IPS-NIHi11 (cell line): ENCODE measurements around the gene ITPR2.
"Not testable (repeated sequence)": the region's sequence is repeated elsewhere in the genome, so short reads cannot be mapped to it uniquely, and the experiment has no call there.

Experiments
- DNase-seq: peaks from one replicate; pipeline ENCODE4 v3.0.0; 2012; ENCODE audit warnings: mixed read lengths, low spot score

The ITPR2 gene

DNA sequence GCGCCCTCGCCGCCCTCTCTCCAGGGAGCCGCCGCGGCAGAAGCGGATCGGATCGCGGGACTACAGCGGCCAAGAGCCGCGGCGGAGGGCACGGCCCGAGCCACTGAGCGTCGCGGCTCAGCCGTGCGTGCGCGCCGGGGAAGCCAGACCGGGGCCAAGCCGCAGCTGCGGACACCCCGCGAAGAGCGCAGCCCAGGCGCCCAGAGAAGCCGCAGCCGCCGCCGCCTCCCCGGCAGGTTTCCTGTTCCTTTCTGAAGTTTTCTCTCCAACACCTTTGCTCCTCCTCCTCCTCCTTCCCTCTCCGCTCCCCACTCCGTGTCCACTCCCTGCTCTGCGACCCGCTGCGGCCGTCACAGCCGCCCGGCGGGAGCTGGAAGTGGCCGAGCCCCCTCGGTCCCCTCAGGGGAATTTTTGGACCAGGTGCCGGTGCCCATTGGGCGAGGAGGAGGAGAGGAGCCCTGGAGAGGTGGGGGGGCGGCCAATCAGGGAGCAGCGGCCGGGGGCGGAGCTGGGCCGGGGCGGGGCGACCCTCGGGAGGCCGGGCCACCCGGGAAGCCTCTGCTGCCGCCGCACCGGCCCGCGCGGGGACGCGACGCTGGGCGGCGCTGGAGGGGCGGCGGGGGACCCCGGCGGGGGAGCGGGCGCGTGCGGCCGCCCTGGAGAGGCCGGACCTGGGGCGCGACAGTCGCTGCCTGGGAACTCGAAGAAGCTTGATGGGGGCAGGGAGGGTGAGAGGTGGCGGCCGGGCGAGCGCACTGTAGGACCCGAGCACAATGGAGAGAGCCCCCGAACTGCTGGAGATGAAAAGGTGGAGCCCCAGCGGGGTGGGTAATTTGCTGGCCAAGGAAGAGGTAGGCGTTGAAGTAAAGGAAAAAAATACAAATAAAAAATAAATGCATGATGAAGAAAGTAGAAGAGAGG lies at the start of gene ITPR2:
ITPR2 (minus strand) TSS at position 373 of the 921 bp plus-strand sequence. CDS start 413 bp downstream, outside the sequence.
- peak; percentile 98 for DNase-seq

GRCh38 chr12:26880625-26881024 lies 47.6 kb upstream of the ITPR2 start:
- no peak for DNase-seq

DNA sequence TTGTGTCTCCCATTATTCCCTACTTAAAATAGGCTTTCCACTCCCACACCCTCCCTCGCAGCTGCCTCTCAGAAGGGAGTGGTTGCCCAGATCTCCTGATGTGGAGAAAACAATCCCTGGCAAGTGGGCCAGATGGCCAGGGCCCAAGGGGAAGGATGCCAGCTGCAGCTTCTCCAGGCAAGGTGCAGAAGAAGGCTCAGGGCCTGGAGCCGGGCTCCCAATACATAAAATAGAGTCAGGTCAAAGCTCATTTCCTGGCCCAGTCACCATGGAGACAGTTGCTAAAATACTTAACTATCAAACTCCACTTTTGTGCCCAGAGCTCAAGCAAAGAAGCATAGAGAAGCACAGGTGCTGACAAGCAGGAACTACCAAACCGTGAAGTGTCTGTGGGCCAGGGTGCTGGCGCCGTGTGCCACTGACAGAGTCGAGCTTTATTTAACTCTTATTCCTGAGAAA lies 45.7 kb upstream of the ITPR2 start:
- peak; percentile 47 for DNase-seq

DNA sequence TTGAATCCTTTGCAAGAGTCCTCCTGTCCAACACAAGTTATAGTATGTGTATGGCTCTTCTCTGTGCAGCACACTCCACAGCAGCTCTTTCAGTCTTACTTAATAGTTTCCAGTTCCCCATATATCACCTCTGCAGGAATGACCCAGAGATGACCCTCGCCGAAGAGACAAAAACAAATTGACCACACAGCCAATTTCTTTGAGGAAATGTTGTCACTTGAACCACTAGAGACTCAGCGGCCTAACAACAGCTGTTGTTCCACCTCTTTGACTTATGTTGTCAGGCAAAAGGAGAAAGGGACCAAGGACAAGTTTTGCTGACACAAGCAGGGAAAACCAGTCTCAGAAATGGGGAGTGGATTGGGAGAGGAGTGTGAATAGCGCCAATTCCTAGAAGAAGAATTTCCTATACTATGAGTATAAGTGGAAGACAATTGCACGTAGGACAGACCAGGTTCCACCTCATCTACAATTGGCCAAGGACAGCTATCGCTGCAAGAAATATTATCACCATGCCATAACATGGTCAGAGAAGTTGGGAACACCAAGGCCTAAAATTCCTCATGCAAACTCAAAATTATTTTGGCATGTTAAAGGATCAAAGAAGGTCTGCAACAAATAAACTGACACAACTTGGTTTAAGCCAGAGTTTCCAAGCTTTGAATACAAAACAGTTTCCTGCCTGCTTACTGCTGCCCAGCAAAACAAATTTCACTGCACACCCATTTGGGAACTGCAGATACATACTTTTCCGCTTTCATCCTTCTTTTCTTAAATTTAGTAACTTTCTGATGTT lies 41.7 kb upstream of the ITPR2 start:
- no peak for DNase-seq

DNA sequence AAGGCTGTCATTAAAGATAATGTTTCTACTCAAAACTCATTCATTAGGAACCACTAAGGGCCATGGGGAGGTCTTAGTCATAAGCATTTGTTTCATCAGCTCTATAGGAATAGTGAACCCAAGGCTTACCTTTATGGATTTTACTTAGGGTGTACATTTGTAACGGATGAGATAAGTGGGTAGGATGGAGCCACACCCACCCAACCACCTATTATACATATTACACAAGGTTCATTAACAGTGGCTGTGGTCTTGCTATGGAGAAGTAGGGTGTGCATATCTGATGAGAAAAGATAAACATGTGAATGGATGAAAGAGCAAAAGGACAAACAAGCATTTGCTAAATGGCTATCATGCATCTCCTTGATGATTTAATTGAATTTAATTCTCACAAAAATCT lies 39.6 kb upstream of the ITPR2 start:
- no peak for DNase-seq

GRCh38 chr12:26871985-26872384 lies 39.0 kb upstream of the ITPR2 start:
- DNase-seq: no peak

- peak; percentile 23 for DNase-seq
Measured at GRCh38 chr12:26870491-26871419, 37.8 kb upstream of the ITPR2 start.

- DNase-seq: peak; percentile 18
Measured at GRCh38 chr12:26869908-26870459, 37.0 kb upstream of the ITPR2 start.

DNA sequence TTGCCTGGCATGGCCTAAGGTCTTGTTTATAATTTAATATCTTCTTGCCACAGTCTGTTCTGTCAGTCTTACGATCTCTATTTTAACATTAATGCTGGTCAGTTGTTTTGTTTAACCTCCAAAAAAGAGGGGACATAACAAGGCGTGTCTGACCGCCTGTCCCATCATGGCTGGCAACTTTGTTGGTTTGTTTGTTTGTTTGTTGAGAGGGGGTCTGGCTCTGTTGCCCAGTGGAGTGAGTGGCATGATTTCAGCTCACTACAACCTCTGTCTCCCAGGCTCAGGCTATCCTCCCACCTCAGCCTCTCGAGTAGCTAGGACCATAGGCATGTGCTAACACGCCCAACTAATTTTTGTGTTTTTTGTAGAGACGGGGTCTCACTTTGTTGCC lies 36.1 kb upstream of the ITPR2 start:
- no peak for DNase-seq

DNA sequence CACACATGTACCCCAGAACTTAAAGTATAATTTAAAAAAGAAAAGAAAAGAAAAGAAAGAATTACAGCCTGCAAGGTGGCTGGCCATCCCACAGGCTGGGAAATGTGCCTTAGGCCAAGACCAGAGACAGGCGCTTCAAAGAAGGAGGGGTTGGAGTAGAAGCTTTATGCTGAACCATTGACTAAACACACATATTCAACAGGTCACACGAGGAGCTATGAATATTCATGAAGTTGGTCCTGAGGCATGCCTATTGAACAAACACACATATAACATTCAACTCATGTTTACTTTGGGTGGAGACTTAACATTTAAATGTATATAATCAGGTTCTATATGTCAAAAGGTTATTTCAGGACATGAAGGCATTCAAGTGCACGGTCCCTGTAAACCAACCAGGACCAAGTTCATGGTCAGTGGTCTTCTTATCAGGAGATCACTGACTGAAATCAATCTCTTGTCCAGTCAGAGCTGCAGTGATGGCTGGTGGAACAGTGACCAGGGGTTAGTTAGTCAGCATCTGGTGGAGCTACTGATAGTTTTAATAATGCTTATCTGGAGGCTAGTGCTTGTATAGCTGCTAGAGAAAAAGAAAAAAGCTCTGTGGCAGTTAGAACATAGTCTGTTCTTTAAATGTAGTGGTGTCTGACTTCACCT lies 35.6 kb upstream of the ITPR2 start:
- no peak for DNase-seq

GRCh38 chr12:26867080-26867479 lies 34.1 kb upstream of the ITPR2 start:
- DNase-seq: no peak

GRCh38 chr12:26863515-26863914 lies 30.5 kb upstream of the ITPR2 start:
- no peak for DNase-seq

- not testable (repeated sequence) for DNase-seq
Measured at GRCh38 chr12:26862787-26863186, 29.8 kb upstream of the ITPR2 start.

DNA sequence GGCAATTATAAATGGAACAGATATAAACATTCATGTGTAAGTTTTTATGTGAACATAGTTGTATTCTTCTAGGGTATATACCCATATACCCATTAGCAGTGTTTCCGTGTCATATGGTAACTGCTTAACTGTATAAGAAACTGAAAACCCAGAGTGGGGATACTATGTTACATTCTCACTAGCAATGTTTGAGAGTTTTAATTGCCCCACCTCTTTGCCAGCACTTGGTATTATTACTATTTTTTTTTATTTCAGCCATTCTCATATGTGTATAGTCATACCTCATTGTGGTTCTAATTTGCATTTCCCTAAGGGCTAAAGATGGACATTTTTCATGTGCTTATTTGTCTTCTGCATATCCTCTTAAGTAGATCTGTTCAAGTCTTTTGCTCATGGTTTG lies 28.7 kb upstream of the ITPR2 start:
- DNase-seq: no peak

DNA sequence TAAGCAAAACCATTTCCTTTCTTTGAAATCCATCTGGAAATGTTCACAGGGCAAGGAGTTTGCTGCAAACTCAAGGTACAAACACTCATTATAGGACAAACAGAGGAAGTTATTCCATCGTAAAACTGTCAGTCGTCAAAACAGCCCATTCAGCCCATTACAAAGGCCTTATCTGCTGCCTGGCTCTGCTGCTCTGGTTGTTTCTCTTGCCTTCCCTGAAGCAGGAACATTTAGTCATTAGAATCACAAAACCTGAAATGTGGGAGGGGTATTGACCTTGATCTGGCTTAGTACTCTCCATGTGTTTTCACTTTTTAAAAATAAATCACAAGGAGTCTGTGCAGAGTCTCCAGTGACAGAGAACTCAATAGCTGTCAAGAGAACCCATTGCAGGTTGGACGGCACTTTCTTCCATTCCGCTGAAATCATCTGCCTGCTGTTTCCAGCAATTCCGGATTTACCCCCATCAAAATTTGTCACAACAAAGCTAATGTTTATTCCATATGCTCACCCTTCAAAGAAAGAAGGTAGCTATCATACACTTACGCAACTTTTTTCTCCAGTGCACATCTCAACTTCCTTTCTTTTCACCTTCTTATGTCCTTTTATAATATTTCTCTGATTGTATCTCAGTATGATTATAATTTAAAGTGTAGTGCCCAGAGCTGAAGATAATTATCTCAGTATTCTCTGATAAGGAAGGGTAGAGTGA lies 24.6 kb upstream of the ITPR2 start:
- DNase-seq: peak; percentile 31

DNA sequence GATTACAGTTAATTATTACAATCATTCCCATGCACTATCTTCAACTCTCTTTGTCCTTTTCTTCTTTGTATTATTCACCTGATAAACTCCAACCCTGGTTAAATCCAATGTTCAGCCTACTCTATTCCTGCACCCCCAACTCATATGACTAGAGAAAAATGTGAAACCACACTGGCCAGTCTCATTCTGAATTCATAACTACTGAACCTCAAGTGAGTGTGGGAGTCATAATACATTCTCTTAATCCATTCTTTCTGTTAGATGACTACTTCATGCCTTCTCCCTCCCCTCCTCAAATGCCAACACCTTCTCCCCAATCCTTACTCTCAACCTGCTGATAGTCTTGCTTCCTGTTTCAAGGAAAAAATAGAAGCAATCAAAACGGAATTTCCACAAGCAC lies 22.3 kb upstream of the ITPR2 start:
- DNase-seq: no peak

GRCh38 chr12:26854031-26854390 lies 21.0 kb upstream of the ITPR2 start:
- DNase-seq: no peak

DNA sequence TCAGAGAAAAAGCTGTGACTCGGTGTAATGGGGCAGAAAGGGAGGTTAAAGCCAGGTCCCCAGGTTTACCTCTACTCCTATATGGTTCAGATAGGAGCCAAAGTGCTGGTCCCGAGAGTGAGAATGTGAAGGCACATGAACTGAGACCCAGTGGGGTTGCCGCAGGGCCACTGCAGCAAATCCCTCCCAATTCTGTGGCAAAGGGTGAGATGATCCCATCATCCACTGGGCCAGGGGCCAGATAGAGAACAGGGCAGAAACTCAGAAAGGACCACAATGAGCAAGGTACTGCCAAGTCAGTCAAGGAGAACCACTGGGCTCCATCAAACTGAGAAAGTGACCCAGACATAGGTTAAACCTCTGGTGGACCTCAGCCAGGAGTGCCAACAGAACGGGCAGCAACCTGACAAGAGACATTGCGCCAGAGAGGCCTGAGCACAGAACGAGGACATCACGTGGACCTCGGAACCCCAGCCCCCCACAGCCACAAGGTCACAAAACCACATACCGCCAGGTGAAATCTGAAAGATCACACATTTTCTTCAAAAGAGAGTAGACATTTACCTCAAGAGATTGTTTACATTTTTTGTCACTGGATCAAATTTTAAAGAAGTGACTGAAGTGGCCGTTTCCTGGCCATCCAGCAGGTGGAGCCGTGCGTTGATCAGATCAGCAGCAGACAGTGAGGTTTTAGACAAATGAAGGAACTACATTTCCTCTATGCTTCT lies 20.5 kb upstream of the ITPR2 start:
- DNase-seq: peak; percentile 81

DNA sequence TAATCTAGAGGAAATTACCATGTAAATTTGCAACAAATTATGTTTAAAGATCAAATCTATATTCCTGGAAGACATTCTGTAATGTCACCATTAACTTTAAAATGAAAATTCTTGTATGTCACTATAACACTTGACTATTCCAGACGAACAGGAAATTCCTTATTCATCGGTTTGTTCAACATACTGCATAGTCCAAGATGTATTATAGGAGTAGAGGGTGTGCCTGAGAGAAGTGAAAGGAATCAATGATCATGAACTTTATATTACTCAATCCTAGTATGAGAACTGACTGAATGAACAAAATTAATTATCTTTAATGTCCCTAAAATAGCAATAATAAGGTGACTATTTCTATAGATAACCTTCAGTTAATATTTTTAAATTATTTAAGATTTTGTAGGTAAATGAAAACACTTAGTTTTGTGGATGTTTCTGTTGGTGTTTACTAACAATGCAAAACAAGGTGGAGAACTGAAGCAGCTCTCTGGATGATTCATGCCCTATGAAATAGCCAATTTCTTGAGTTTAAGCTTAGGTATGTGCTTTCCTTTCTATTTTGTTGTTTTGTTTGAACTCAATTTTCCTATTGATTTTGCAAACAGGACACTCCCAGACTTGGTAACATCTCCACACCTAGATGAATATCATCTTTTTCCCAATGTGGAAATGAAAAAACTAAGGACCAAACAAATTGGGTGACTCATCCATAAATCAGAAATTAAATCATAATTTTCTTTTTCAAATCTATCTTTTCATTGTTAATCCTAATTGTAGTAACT lies 18.2 kb upstream of the ITPR2 start:
- no peak for DNase-seq
